ENCODE results near the gene CYTH3. TPM values are rescaled to one million over a fixed set of nuclear protein-coding genes. Genes with fewer than 3 reads are reported as not detected.
A peak's percentile ranks its signal among the peaks of the same experiment; 100 is the strongest.

The CYTH3 gene
- total RNA-seq, 1 donor from 2014 or later, result 17.2 TPM

DNA sequence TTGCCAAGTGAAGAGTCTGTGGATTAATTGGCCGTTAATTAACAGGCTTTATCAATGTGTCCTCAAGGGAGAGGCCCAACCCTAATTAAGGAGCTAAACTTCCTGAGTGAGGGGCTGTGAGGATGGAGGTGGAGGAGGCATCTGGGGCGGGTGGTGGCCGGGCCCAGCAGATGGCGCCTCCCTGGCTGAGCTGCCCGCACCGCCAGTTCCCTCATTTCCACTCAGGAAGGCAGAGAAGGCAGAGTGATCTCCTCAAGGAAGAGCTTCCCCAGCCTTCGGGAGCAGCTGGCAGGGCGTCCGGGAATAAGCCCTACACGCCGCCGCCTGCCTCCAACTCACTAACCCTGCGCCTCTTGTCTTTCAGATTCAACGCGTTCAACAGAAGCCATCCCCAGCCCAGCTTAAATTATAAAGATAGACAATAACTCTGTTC, 112.2 kb downstream of the CYTH3 start:
- H3K27ac Mint-ChIP-seq, result peak overlapping the region; percentile 74
- H3K36me3 Mint-ChIP-seq (ENCODE audit: insufficient read depth), result peaks cover 24% of the 10 kb centered on the region
- TF ChIP-seq, protein P1, sequence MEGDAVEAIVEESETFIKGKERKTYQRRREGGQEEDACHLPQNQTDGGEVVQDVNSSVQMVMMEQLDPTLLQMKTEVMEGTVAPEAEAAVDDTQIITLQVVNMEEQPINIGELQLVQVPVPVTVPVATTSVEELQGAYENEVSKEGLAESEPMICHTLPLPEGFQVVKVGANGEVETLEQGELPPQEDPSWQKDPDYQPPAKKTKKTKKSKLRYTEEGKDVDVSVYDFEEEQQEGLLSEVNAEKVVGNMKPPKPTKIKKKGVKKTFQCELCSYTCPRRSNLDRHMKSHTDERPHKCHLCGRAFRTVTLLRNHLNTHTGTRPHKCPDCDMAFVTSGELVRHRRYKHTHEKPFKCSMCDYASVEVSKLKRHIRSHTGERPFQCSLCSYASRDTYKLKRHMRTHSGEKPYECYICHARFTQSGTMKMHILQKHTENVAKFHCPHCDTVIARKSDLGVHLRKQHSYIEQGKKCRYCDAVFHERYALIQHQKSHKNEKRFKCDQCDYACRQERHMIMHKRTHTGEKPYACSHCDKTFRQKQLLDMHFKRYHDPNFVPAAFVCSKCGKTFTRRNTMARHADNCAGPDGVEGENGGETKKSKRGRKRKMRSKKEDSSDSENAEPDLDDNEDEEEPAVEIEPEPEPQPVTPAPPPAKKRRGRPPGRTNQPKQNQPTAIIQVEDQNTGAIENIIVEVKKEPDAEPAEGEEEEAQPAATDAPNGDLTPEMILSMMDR (IDR thresholded peaks at IDR 0.05; ENCODE audit: unreplicated experiment), result peak; percentile 61
- H3K4me1 Mint-ChIP-seq (ENCODE audit: low read depth), result no peaks in the 10 kb centered on the region
- peak; percentile 37 for DNase-seq (ENCODE audit: low spot score, unreplicated experiment)
- no peaks in the 10 kb centered on the region for H3K9me3 Mint-ChIP-seq (ENCODE audit: low read depth)
- no peaks in the 10 kb centered on the region for H3K27me3 Mint-ChIP-seq
- no peak overlapping the region for H3K4me3 Mint-ChIP-seq (ENCODE audit: low read depth)

DNA sequence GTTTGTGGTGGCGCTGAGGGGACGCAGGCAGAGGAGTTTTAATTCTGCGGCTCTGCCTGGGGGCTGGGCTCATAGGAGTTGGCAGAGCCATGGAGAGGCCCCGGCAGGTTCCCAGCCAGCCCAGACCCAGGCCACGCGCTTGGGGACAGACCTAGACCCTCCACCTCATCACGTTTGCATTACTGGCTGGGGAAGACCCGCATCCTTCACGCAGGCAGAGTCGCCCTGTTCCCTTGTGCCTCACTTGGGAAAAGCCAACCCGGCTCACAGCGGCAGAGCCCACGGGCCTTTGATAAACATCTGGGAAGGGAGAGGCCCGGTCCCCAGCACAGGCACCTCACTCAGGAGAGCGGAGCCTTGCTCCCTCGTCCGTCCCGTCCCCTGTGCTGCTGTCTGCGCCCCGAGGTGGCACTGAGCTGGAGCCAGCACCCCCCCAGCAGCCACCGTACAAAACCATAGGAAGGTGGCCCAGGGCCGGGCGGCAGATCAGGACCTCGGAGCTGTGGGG, 112.8 kb downstream of the CYTH3 start:
- TF ChIP-seq, protein P1 (IDR thresholded peaks at IDR 0.05; ENCODE audit: unreplicated experiment), result no peak
- Mint-ChIP-seq H3K4me1 (ENCODE audit: low read depth) (no peaks in the 10 kb centered on the region), H3K9me3 (ENCODE audit: low read depth) (no peaks in the 10 kb centered on the region), H3K4me3 (ENCODE audit: low read depth) (no peak overlapping the region), H3K27ac (peak overlapping the region; percentile 53), H3K36me3 (ENCODE audit: insufficient read depth) (peaks cover 25% of the 10 kb centered on the region), H3K27me3 (no peaks in the 10 kb centered on the region)
- no peak for DNase-seq (ENCODE audit: low spot score, unreplicated experiment)

DNA sequence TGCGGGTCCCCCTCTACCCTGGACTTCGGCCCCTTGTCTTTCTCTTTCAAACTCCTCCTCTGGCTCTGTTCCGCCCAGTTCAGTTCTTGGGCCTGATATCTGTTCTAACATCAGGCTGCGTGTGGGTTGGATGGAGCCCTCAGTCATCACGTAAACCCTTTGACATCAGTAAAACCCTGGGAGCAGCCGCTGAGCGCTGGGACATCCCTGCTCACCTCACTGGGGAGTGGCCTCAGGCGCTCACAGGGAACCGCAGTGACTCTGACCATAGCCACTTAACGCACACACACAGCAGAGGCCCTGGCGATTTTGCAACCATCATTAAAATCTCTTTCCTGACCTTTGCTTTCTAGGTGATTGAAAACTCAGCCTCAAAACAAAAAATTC, 113.3 kb downstream of the CYTH3 start:
- Mint-ChIP-seq H3K27me3 (no peaks in the 10 kb centered on the region), H3K4me3 (ENCODE audit: low read depth) (no peak overlapping the region), H3K27ac (no peak overlapping the region), H3K36me3 (ENCODE audit: insufficient read depth) (peaks cover 25% of the 10 kb centered on the region), H3K9me3 (ENCODE audit: low read depth) (no peaks in the 10 kb centered on the region), H3K4me1 (ENCODE audit: low read depth) (no peaks in the 10 kb centered on the region)
- TF ChIP-seq, protein P1 (IDR thresholded peaks at IDR 0.05; ENCODE audit: unreplicated experiment), result no peak
- no peak for DNase-seq (ENCODE audit: low spot score, unreplicated experiment)

DNA sequence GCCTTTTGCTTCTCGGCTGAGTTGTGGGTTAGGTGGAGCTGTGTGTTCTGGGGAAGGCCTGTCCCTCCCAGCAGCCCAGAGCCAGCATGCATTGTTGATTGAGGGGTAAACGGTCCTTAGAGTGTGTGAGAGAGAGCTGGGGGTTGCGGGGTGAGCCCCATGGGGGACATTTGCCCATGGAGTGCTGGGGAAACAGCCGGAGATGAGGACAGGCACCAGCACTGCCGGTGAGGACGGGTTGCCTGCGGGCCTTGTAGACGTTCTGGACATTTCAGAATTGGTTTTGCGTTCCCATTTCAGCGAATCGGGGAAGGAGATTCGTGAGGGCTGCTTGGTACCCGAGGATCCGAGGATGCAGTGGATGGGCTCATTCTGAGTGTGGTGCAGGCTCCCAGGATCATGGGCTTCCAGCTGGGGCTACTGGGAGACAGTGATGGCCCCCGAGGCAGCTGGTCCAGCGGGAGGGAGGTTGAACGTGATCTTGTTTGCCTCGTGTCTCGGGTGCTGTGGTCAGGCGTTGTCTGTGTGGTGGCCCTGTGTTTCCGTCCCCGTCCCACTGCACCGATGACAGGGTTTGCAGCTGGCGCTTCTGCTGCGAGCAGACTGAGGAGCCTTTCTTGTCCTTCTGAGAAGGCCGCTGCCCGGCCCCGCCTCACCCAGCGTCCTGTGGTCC, 113.9 kb downstream of the CYTH3 start:
- no peak for DNase-seq (ENCODE audit: low spot score, unreplicated experiment)
- no peaks in the 10 kb centered on the region for H3K9me3 Mint-ChIP-seq (ENCODE audit: low read depth)
- H3K36me3 Mint-ChIP-seq (ENCODE audit: insufficient read depth), result peaks cover 25% of the 10 kb centered on the region
- no peaks in the 10 kb centered on the region for H3K27me3 Mint-ChIP-seq
- H3K27ac Mint-ChIP-seq, result no peak overlapping the region
- H3K4me1 Mint-ChIP-seq (ENCODE audit: low read depth), result no peaks in the 10 kb centered on the region
- TF ChIP-seq, protein P1 (IDR thresholded peaks at IDR 0.05; ENCODE audit: unreplicated experiment), result no peak
- H3K4me3 Mint-ChIP-seq (ENCODE audit: low read depth), result no peak overlapping the region

DNA sequence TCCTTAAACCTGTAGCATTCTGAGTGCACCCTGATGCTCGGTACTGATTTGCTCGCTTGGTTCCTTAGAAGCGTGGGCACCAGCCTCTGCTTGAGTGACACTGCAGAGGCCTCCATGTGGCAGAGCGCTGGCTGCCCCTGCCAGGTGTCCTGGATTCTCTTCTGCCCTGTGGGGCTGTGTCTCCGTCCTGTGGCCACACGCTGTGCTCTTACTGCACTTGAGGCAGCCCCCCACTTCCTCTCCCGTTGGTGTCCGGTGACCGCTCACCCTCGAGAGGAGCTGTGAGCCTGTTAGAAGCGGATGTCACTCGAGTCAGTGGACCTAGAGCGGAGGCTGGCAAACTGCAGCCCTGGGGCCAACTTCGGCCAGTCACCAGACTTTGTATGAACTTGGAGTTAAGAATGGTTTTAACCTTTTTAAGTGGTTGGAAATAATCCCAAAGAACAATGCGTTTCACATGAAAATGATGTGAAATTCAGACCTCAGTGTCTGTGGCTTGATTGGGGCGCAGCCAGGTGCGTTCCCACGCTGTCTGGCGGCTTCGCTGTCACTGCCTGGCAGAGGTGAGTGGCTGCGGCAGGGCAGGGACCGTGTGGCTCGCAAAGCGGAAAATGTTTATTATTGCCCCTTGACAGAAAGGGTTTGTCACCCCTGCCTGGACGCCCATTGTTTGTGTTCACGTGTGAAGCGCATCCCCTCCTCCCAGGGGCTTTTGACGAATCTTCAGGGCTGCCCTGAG, 114.6 kb downstream of the CYTH3 start:
- no peak overlapping the region for H3K27ac Mint-ChIP-seq
- H3K27me3 Mint-ChIP-seq, result no peaks in the 10 kb centered on the region
- H3K4me1 Mint-ChIP-seq (ENCODE audit: low read depth), result no peaks in the 10 kb centered on the region

More for the DNA sequence above, 114.6 kb downstream of the CYTH3 start:
- Mint-ChIP-seq H3K4me3 (ENCODE audit: low read depth) (no peak overlapping the region), H3K36me3 (ENCODE audit: insufficient read depth) (peaks cover 28% of the 10 kb centered on the region), H3K9me3 (ENCODE audit: low read depth) (no peaks in the 10 kb centered on the region)
- TF ChIP-seq, protein P1 (IDR thresholded peaks at IDR 0.05; ENCODE audit: unreplicated experiment), result no peak
- DNase-seq (ENCODE audit: low spot score, unreplicated experiment), result no peak
